T-helper 1 cell treated with Interleukin-12 subunit alpha and Interleukin-12 subunit beta and Interleukin-4 antibody, amounts not matched to agents 30 ng/mL and 1 ng/mL, for 36 hours (primary cell): ENCODE results near the gene INPP4A. TPM values are rescaled to one million over a fixed set of nuclear protein-coding genes. Genes with fewer than 3 reads are reported as not detected.

Source experiments
- intact Hi-C: fragments of 100-400 bp; cut with micrococcal nuclease; formaldehyde crosslinking; loops from one replicate; pipeline ENCODE4 v1.15.1; 2024
- total RNA-seq: library from RNA; stranded (reverse); gene quantifications from 2 replicates; pipeline ENCODE4 v1.2.3, GENCODE V29; 2022

Gene INPP4A
- total RNA-seq, 1 donor from 2014 or later, result 174 TPM

GRCh38 chr2:98554116-98554861 lies 109.6 kb downstream of the INPP4A start:
- intact Hi-C loops, result loop anchor here (1.0 kb wide), 1 partner anchor 60 kb away; no protein-coding TSS in a partner anchor

- intact Hi-C loops, result no loop called here
Observed at GRCh38 chr2:98555696-98556095, 111.0 kb downstream of the INPP4A start.

DNA sequence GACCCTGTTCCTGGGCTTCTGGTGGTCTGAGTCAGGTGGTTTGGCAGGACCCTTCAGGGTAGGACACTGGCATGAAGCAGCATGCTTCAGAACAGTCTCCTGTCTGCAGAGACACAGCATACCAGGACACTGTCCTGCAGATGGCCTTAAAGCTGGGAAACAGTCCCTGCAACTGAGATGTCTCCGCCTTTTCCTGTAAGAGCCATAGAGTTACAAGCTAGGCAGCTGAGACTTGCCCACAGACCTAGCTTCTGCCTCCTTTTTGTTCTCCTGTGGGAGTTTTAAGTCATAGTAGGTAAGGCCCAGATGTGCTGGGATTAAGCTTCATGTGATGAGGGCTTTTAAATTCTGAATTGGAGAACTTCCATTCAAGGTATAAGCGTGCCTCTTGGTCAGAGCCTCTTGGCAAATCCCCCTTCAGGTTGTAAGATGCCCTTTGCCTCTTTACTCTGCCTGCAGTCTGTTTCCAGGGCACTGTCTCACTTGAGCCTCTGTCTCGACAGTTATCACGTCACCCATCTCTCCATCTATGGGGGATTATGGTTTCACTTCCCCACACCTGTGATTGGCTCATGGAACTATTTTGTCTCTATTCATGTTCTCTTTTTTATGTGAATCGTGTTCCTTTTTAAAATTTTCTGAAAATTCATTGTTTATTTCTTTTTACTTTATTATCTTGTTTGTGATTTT lies 111.8 kb downstream of the INPP4A start:
- intact Hi-C loops, result no loop called here

DNA sequence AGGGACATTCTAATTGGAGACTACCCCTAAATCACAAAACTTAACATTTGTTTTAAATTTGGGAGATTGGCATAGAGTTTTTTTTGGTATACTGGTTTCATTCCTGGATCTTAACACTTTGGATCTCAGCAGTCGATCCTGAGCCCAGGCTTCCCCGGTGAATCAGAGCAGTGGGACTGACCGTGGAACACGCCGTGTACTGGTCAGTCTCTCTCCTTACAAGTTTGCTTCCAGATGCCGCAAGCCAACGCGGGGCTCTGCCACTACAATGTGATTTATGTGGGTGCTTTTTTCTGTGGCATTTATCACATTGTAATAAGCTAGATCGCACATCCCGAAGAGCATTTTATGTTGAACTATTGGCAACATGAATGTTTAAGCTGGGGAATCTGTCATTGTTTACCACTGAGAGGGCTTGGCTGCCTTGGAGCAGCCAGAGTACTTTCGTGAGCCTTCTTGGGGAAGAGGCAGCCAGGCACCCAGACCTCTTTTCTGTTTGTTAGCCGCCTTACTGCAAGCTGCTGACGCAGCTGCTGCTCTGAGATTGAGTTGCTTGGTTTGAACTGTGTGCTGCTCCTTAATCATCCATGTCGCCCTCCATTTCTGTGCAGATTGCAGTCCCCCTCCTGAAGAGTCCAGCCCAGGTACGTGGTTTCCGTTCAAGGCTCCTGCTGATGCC lies 114.3 kb downstream of the INPP4A start:
- intact Hi-C loops, result no loop called here

DNA sequence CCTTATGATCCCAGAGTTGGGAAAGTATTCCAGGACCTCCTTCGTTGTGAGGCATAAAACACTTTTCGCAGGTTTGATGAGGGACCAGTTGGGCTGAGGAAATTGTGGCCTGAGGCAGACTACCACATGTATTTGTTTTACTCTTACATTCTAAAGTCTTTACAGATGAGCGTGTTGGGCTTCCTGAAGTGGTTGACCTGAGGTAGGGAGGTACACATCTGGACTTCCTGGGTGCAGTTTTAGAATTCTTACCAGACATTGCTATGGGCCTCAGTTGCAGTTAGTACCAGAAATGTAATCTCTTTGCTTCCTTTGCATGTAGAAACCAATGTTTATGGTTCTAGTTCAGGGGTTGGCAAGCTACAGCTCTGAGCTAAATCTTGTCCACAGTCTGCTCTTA lies 114.9 kb downstream of the INPP4A start:
- intact Hi-C loops, result no loop called here

DNA sequence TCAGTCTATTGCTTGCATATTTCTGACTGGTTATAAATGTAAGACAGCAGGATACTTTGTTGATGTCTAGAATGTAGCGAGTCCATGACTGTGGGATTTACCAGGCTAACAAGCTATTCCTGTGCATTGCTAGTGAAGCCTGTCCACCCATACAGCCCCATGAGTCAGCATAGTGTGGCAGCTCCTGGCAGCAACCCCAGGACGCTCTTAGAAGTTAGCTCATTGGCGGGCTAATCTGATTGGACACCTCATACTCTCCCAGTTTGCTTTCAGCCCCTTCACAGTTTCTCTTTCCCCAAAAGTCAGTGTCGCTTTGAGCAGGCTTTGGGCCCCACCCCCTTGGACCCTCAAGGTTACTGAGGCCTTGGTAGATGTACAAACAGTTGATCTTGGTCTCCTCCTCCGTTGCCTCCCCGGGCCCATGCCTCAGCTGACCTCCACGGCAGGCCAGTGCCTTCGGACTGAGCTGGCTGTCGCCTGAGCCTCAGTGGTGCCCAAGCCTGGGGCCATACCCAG lies 115.7 kb downstream of the INPP4A start:
- intact Hi-C loops, result no loop called here

DNA sequence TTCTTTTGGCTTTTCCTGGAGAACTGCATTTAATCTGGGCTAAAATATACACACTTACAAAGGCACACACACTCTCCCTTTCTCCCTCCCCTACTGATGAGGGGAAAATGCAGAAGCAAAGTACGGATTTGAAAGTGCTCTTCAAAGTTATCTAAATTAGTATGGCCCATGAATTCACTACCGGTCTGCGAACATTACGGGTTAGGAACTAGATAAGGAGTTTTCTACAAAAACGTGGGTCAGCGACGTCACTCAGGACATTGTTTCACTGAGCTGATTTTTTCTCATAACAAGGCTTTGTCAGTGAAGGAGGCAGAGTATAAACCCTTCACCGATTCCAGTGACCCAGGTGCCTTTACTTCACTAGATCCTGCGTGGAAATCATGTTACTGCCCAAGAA lies 116.4 kb downstream of the INPP4A start:
- intact Hi-C loops, result no loop called here

GRCh38 chr2:98561902-98562695 lies 117.4 kb downstream of the INPP4A start:
- intact Hi-C loops, result no loop called here

DNA sequence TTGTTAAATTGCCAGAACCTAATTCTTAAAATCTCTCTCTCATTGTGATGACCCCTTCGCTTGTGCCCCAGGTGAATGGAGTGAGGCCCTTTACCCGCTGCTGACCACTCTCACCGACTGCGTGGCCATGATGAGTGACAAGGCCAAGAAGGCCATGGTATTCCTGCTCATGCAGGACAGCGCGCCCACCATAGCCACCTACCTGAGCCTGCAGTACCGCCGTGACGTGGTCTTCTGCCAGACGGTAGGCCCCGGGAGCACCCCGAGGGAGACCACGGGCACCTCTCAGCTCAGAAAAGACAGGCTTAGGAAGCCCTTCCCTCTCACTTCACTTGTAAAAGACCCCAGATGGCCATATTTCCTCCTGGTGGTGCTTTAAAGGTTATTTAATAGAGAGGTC lies 118.7 kb downstream of the INPP4A start:
- intact Hi-C loops, result no loop called here

DNA sequence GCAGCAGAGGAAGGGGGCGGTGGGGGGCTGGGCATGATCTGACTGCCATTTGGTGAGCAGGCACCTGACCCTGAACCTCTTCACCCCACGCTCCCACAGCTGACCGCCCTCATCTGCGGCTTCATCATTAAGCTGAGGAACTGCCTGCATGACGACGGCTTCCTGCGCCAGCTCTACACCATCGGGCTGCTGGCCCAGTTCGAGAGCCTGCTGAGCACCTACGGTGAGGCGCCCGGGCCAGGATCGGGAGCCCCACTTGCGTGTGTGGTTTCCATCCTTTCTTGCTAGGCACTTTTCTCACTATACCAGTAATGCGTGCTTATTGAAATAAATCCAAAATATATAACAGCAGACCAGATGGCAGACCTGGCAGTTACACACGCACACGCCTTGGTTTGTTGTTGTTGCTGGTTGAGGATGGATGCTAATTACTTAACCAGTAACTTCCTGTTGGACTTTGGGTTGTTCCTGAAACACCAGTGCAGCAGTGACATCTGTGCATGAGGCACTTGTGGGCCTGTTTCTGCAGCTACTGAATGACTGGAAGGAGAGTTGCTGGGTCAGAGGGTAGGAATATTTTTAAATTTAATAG lies 120.0 kb downstream of the INPP4A start:
- intact Hi-C loops, result no loop called here

DNA sequence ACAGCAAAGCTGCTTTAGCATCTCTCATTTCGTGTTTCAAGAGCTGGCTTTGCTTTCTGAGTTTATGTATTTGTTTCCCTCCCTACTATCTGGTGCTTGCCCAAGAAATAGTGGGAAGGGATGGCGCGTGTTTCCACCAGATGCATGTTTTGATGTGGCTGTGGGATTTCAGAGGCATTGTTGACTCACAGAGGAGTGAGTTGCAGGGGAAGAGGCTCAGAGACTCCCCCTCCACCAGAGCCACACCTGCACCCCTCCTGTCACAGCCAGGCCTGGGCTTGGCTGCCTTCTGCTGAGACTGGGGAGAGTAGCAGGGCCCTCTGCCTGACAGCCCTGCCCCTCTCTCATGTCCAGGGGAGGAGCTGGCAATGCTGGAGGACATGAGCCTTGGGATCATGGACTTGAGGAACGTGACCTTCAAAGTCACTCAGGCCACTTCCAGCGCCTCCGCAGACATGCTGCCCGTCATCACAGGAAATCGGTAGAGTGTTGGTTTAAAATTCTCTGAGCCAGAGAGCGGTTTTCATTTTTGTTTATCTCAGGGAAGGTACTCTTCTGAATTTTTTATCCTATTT lies 120.7 kb downstream of the INPP4A start:
- intact Hi-C loops, result no loop called here

- intact Hi-C loops, result no loop called here
Observed at GRCh38 chr2:98565941-98566340, 121.3 kb downstream of the INPP4A start.

GRCh38 chr2:98568161-98568956 lies 123.7 kb downstream of the INPP4A start:
- intact Hi-C loops, result loop anchor here (2.0 kb wide), 1 partner anchor 498 kb away; no protein-coding TSS in a partner anchor

DNA sequence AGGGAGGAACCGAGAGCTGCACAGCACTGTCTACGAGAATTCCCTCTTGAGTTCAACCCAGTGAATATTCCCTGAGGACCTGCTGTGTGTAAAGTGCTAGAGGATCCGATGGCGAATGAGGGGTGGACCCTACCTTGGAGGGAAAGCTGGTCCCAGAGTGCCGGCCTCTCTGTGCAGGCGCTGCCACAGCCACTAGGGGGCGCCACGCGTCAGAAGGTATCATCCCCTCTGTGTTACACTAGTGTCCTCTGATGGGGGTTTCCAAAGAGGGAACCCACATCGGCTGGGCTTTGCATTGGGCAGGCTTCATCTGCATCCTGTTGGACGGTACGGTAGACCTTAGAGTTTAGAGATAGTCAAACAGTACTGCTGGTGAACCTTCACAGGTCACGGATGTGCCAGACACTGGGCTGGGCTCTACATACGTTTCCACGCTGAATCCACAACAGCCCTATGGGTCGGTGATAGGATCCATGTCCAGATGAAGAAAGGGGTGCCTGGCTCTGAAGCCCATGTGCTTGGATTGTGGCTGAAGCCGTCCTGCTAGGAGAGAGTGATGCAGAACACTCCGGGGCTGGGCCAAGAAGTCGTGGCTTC lies 124.6 kb downstream of the INPP4A start:
- intact Hi-C loops, result loop anchor here (1.0 to 2.0 kb wide), 3 partner anchors 156 to 498 kb away; no protein-coding TSS in a partner anchor

DNA sequence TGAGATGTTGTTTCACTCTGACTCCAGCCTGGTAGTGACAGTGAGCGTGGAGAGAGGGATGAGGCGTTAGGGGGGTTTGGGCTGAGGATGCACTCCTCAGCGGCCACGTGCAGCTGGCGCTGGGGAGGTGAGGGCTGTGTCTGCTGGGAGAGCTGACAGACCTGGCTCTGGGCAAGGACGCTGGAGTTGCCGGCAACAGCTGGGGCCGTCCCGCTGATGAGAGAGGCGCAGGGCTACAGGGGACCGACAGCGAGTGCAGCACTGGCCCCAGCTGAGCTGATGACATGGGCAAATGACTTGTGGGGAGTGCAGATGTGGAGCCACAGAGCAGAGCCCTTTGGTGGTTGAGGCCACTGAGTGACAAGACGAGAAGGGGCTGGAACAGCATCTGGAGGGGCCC lies 125.3 kb downstream of the INPP4A start:
- intact Hi-C loops, result loop anchor here (1.0 to 2.0 kb wide), 3 partner anchors 157 to 497 kb away; no protein-coding TSS in a partner anchor

- intact Hi-C loops, result no loop called here
Observed at GRCh38 chr2:98570356-98570755, 125.7 kb downstream of the INPP4A start.

DNA sequence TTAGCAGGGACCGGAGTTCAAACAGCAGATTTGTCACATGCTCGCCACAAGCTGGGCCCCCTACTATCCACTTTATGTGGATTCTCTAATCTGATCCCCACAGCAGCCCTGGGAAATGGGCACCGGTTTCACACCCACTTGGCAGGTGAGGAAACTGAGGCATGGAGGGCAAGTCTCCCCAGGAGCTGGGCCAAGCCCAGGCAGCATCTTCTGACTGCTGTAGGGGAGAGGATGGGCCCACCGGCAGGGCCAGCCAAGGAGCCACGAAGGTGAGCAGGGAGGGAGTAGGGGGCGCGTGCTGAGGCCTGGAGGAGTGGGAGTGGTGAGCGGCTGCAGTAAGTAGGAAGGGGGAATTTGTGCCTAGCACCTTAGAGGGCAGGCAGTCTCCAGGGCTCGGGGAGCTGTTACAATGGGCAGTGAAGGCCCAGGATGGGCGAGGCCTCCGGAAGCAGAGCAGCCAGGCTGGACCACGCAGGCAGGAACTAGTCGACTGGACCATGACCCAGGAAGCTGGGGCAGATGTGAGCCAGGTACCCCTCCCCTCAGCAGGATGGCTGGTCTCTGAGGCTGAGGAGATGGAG lies 126.6 kb downstream of the INPP4A start:
- intact Hi-C loops, result no loop called here

GRCh38 chr2:98571796-98572195 lies 127.1 kb downstream of the INPP4A start:
- intact Hi-C loops, result no loop called here

DNA sequence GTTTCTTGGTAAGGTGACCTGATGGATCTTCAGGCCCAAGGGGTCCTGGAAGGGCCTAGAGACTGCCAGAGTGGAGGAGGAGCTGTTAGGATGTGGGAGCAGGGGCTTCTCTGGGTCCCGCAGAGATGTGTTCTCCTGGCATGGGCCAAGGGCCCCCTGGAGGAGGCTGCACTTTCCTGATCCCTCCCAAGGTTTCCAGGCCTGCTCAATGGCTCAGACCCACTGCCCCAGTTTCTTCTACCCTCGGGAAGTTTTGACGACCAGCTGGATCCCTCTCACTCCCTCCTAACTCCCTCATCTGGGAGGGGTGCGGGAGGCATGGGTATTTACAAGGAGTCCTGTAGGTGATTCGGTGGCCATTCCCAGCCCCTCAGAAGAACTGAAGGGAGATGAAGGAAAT lies 127.6 kb downstream of the INPP4A start:
- intact Hi-C loops, result no loop called here
